SU-DHL-6 (cell line): ENCODE measurements around the gene PLSCR4.

Source experiments
- EZH2phosphoT487 ChIP-seq: fragments of 200-600 bp; sonication (generic), shearing (Covaris generic); conservative IDR thresholded peaks from 2 replicates; pipeline ENCODE4 v1.6.1; 2018; ENCODE audit warnings: mild to moderate bottlenecking, antibody characterized with exemption, low read length, moderate library complexity, mixed read lengths
- TF ChIP-seq, protein P1 (sequence below): fragments of 200-600 bp; sonication (generic); IDR thresholded peaks from one replicate; pipeline ENCODE4 v1.5.1; 2017; ENCODE audit warnings: antibody characterized with exemption, mild to moderate bottlenecking, low read length, moderate library complexity; ENCODE audit not compliant: insufficient read depth, poor library complexity, severe bottlenecking

DNA sequence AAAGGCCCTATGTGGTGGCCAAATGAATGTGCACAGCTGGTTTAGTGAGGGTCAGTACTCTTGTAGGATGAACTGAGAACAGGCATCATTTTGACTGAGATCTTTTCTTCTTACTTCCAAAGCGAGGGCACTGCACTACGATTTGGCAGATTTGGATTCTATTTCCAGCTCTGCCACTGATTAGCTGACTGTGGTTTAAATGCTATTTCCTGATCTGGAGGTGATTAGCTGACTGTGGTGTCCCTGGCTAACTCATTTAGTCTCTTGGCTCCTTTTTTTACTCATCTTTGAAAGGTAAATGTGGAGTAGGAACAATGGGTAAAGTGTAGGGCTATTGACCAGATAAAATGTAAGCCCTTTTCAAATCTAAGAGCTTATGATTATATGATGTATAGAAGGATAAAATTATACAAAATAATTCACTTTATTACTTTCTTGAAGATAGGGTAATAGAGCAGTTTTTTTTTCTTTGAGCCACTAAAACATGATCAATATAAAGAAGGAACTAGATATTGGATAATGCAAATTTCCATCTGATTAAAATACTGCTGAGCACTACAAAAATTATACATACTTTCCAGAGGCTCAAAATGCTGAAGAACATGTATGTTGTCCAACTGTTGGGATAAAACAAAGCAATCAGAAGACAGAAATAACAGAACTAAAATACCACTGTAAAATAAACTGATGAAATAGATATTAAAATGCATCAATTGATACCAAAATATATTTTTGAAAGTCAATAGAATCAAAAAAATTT, 50.3 kb downstream of the PLSCR4 start:
- TF ChIP-seq, protein P1, sequence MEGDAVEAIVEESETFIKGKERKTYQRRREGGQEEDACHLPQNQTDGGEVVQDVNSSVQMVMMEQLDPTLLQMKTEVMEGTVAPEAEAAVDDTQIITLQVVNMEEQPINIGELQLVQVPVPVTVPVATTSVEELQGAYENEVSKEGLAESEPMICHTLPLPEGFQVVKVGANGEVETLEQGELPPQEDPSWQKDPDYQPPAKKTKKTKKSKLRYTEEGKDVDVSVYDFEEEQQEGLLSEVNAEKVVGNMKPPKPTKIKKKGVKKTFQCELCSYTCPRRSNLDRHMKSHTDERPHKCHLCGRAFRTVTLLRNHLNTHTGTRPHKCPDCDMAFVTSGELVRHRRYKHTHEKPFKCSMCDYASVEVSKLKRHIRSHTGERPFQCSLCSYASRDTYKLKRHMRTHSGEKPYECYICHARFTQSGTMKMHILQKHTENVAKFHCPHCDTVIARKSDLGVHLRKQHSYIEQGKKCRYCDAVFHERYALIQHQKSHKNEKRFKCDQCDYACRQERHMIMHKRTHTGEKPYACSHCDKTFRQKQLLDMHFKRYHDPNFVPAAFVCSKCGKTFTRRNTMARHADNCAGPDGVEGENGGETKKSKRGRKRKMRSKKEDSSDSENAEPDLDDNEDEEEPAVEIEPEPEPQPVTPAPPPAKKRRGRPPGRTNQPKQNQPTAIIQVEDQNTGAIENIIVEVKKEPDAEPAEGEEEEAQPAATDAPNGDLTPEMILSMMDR: no peak
- TF ChIP-seq EZH2phosphoT487: no peak
